Measurements from ENCODE around the gene LPIN1.
"Not testable (repeated sequence)": the region's sequence is repeated elsewhere in the genome, so short reads cannot be mapped to it uniquely, and the experiment has no call there.

The LPIN1 gene

DNA sequence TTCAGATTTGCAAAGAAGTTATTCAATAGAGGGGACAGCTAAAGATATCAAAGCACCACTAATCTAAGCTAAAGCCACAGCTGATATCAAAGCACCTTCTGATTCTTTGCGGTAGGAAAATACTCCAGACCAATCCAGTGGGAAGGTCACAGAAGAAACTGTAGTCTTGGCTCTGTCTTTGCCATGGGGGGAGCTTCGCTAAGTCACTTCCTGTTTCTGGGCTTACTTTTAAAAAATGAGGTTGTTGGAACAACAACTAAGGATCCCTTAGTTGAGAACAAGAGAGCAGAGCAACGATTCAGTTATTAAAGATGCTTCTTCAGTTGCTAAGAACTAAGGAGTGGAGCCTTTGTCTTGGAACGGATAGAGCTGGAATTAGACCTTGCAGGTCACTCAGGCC lies 12.2 kb downstream of the LPIN1 start:
- no peak overlapping the region for H3K4me3 ChIP-seq (ENCODE audit: low read depth, low read length)
- no peak for DNase-seq (ENCODE audit: low read depth)
- no peak for TF ChIP-seq MAX (IDR thresholded peaks at IDR 0.05; ENCODE audit: low read depth, low read length)
- no peak for TF ChIP-seq POLR2A (IDR thresholded peaks at IDR 0.05; ENCODE audit: extremely low read depth, insufficient read length)
- TF ChIP-seq CTCF (IDR thresholded peaks at IDR 0.05; ENCODE audit: low read depth, low read length): no peak
- TF ChIP-seq MYC (IDR thresholded peaks at IDR 0.05; ENCODE audit: low read depth, low read length): no peak

- H3K4me3 ChIP-seq (ENCODE audit: low read depth, low read length); DNase-seq (ENCODE audit: low read depth): not testable (repeated sequence)
Observed at GRCh38 chr2:11759182-11759975, 12.9 kb downstream of the LPIN1 start.

DNA sequence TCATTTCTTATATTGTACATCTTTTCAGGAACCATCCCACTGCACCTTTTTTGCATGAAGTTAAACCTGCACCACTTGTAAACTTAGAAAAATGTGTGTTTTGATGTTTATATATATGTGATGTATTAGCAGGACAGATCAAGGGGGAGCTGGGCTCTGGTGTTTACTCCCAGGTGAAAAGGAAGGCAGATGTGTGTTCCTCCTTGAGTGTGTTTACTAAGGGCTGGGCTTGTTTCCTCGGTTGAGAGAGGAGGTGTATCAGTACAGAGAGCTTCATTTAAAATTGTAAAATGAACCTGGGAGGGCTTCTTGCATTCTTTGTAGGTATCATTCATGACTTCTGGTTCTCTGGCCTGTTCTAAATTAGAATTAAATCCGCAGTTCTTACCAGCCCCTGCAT lies 14.8 kb downstream of the LPIN1 start:
- DNase-seq (ENCODE audit: low read depth): no peak
- TF ChIP-seq MYC (IDR thresholded peaks at IDR 0.05; ENCODE audit: low read depth, low read length) (no peak), MAX (IDR thresholded peaks at IDR 0.05; ENCODE audit: low read depth, low read length) (no peak), POLR2A (IDR thresholded peaks at IDR 0.05; ENCODE audit: extremely low read depth, insufficient read length) (no peak), CTCF (IDR thresholded peaks at IDR 0.05; ENCODE audit: low read depth, low read length) (no peak)
- no peak overlapping the region for H3K4me3 ChIP-seq (ENCODE audit: low read depth, low read length)

DNA sequence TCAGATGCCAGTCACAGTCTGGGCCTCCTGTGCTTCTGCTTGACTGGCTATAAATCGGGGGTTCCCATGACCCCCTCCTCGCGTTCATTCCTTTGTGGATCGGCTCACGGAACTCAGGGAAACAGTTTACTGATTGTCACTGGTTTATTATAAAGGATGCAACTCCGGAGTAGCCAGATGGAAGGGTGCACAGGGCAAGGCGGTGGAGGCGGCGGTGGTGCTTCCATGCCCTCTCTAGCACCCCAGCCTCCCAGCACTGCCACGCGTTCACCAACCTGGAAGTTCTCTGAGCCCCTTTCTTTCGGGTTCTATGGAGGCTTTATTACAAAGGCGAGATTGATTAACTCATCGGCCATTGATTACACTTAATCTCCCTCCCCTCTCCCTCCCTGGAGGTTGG lies 15.6 kb downstream of the LPIN1 start:
- TF ChIP-seq CTCF (IDR thresholded peaks at IDR 0.05; ENCODE audit: low read depth, low read length) (no peak), MAX (IDR thresholded peaks at IDR 0.05; ENCODE audit: low read depth, low read length) (no peak), MYC (IDR thresholded peaks at IDR 0.05; ENCODE audit: low read depth, low read length) (no peak), POLR2A (IDR thresholded peaks at IDR 0.05; ENCODE audit: extremely low read depth, insufficient read length) (no peak)
- no peak for DNase-seq (ENCODE audit: low read depth)

GRCh38 chr2:11762799-11763461 lies 16.5 kb downstream of the LPIN1 start:
- H3K4me3 ChIP-seq (ENCODE audit: low read depth, low read length): no peak overlapping the region
- no peak for TF ChIP-seq POLR2A (IDR thresholded peaks at IDR 0.05; ENCODE audit: extremely low read depth, insufficient read length)
- TF ChIP-seq MAX (IDR thresholded peaks at IDR 0.05; ENCODE audit: low read depth, low read length): peak; percentile 52; the same call in 1 of the 2 replicates
- DNase-seq (ENCODE audit: low read depth): no peak

More for the DNA sequence above, 15.6 kb downstream of the LPIN1 start:
- H3K4me3 ChIP-seq (ENCODE audit: low read depth, low read length): no peak overlapping the region

DNA sequence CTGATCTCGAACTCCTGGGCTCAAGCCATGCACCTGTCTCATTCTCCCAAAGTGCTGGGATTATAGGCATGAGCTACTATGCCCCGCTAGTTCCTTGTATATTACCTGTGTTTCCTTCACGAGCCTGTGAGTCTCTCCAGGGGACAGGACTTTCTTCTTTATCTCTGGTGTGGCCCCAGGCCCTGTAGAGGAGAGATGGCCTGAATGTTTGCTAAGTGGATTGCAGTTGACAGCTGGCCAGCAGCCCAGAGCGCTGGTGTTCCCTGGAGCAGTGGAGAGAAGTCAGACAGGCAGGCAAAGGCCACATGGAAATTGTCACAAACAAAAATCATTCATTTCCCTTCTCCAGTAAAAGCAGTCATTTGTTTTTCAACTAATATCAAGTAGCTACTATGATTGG lies 17.9 kb downstream of the LPIN1 start:
- TF ChIP-seq POLR2A (IDR thresholded peaks at IDR 0.05; ENCODE audit: extremely low read depth, insufficient read length): no peak
- H3K4me3 ChIP-seq (ENCODE audit: low read depth, low read length): no peak overlapping the region
- no peak for DNase-seq (ENCODE audit: low read depth)

- no peak for TF ChIP-seq POLR2A (IDR thresholded peaks at IDR 0.05; ENCODE audit: extremely low read depth, insufficient read length)
- no peak for TF ChIP-seq MYC (IDR thresholded peaks at IDR 0.05; ENCODE audit: low read depth, low read length)
- TF ChIP-seq CTCF (IDR thresholded peaks at IDR 0.05; ENCODE audit: low read depth, low read length): no peak
- TF ChIP-seq MAX (IDR thresholded peaks at IDR 0.05; ENCODE audit: low read depth, low read length): no peak
- no peak overlapping the region for H3K4me3 ChIP-seq (ENCODE audit: low read depth, low read length)
- no peak for DNase-seq (ENCODE audit: low read depth)
Observed at GRCh38 chr2:11764920-11765319, 18.5 kb downstream of the LPIN1 start.

Measured in NB4 (cell line).